ENCODE measurements around the gene CXorf38.
"Not testable (repeated sequence)": the region's sequence is repeated elsewhere in the genome, so short reads cannot be mapped to it uniquely, and the experiment has no call there.

CXorf38 gene

DNA sequence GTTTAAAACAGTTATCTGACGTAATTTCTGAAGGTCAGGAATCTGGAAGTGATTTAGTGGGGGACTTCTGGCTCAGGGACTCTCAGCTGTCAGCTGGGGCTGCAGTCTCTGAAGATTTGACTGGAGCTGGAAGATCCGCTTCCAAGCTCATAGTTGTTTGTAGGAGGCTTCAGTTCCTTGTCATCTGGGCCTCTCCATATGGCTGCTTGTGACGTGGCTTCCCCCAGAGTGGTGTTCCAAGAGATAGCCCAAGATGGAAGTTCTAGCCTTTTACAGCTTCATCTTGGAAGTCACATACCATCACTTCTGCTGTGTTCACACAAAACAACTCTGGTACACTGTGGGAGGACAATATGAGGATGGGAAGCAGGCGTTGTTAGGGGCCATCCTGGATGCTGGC, 22.1 kb downstream of the CXorf38 start:
- Histone ChIP-seq H3K27me3 (ENCODE audit: control insufficient read depth in 1 of 2, insufficient read depth in 2 of 2, low read length in 2 of 2) (peaks cover 0 to 10% of the 10 kb centered on the region in 2 donors), H3K36me3 (ENCODE audit: insufficient read depth, low read length) (peaks cover 9% of the 10 kb centered on the region), H3K4me3 (ENCODE audit: low read depth in 1 of 2, low read length in 2 of 2) (no peak overlapping the region), H3K4me1 (ENCODE audit: insufficient read depth, low read length) (no peaks in the 10 kb centered on the region), H3K9ac (ENCODE audit: low read length) (no peak overlapping the region), H3K27ac (ENCODE audit: low read depth, low read length) (no peak overlapping the region), H3K9me3 (ENCODE audit: low read length) (no peaks in the 10 kb centered on the region)

DNA sequence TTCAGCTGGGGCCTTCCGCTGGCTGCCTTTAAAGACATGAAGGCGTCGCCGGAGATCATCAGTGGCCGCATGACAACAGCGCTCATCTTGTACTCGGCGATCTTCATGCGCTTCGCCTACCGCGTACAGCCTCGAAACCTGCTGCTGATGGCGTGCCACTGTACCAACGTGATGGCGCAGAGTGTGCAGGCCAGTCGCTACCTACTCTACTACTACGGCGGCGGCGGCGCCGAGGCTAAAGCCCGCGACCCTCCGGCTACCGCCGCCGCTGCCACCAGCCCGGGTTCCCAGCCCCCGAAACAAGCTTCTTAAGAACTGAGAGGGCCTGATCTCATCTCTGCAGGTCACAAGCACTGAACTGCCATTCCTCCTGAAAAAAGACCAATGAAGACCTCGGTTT, 23.7 kb downstream of the CXorf38 start:
- Histone ChIP-seq H3K27ac (ENCODE audit: low read depth, low read length) (no peak overlapping the region), H3K9ac (ENCODE audit: low read length) (no peak overlapping the region), H3K4me3 (ENCODE audit: low read depth in 1 of 2, low read length in 2 of 2) (no peak overlapping the region), H3K27me3 (ENCODE audit: control insufficient read depth in 1 of 2, insufficient read depth in 2 of 2, low read length in 2 of 2) (peaks cover 0 to 10% of the 10 kb centered on the region in 2 donors), H3K9me3 (ENCODE audit: low read length) (no peaks in the 10 kb centered on the region), H3K36me3 (ENCODE audit: insufficient read depth, low read length) (peaks cover 5% of the 10 kb centered on the region), H3K4me1 (ENCODE audit: insufficient read depth, low read length) (no peaks in the 10 kb centered on the region)

DNA sequence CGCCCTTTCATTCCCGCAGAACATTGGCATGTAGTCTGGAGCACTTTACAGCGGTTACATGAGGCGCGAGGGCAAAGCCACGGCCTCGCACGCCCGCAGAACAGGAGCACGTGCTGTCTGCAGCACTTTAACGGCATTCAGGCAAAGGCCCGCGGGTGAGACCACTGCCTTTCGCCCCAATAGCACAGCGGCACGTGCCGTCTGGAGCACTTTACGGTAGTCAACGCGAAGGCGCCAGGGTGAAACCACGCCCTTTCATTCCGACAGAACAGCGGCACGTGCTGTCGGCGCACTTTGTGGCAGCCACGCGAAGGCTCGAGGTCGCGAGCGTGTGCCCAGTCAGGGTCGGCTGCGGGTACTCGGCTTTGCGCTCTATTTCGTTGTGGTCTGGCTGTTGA, 24.2 kb downstream of the CXorf38 start, which contains the start of gene MPC1L:
TSS of gene MPC1L (plus strand) at position 290 of the 398 bp plus-strand sequence. CDS start 138 bp downstream, outside the sequence.
- Histone ChIP-seq H3K9ac (ENCODE audit: low read length) (no peak within 1 kb of the TSS), H3K36me3 (ENCODE audit: insufficient read depth, low read length) (peaks cover 1% of the 10 kb centered on the region), H3K9me3 (ENCODE audit: low read length) (no peaks in the 10 kb centered on the region), H3K4me3 (ENCODE audit: low read depth in 1 of 2, low read length in 2 of 2) (no peak within 1 kb of the TSS), H3K4me1 (ENCODE audit: insufficient read depth, low read length) (no peaks in the 10 kb centered on the region), H3K27me3 (ENCODE audit: control insufficient read depth in 1 of 2, insufficient read depth in 2 of 2, low read length in 2 of 2) (peaks cover 0 to 10% of the 10 kb centered on the region in 2 donors), H3K27ac (ENCODE audit: low read depth, low read length) (no peak within 1 kb of the TSS)

DNA sequence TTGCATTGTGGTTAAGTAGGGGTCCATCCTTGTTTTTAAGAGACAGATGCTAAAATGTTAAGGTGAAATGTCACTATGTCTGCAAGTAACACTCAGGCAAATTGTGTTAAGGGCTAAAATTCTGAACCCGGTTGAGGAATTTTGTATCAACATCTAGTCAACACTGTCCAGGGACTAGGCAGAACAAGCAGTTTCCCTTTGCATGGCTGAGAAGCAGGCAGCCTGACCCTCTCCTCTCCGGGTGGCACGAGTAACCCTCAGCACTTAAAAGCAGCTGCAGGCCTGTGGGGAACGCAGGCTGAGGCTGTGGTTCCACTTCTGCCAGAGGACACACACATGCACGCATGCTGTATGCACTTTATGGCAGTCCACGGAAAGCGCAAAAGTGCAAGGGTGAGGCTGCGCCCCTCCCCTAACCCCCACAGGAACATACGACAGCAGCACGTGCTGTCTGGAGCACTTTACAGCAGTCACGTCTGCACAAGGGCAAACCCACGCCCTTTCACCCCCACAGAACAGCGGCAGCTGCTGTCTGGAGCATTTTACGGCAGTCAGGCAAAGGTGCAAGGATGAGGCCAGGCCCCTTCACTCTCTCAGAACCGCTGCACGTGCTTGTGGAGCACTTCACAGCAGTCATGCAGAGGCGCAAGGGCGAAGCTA, 24.8 kb downstream of the CXorf38 start:
- no peaks in the 10 kb centered on the region for H3K9me3 ChIP-seq (ENCODE audit: low read length)
- no peak overlapping the region for H3K4me3 ChIP-seq (ENCODE audit: low read depth in 1 of 2, low read length in 2 of 2)
- no peak overlapping the region for H3K27ac ChIP-seq (ENCODE audit: low read depth, low read length)
- H3K27me3 ChIP-seq (ENCODE audit: control insufficient read depth in 1 of 2, insufficient read depth in 2 of 2, low read length in 2 of 2), result peaks cover 0 to 10% of the 10 kb centered on the region in 2 donors
- no peaks in the 10 kb centered on the region for H3K4me1 ChIP-seq (ENCODE audit: insufficient read depth, low read length)
- no peaks in the 10 kb centered on the region for H3K36me3 ChIP-seq (ENCODE audit: insufficient read depth, low read length)
- H3K9ac ChIP-seq (ENCODE audit: low read length), result no peak overlapping the region

DNA sequence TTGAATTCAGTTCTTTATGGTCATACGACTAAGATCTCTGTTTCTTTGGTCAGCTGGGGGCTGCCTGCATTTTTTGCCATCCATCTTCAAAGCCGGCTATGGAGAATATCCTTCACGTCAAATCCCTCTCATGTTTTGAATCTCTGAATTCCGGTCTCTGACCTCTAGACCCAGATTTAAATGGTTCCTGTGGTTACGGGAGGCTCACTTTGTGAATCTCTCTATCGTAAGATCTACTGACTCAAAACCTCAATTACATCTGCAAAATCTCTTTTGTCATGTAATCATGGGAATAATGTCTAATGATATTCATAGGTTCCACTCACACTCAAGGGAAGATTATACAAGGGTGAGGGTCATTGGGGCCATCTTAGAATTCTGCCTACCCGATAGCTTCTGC, 29.8 kb downstream of the CXorf38 start:
- Histone ChIP-seq H3K36me3 (ENCODE audit: insufficient read depth, low read length) (no peaks in the 10 kb centered on the region), H3K27me3 (ENCODE audit: control insufficient read depth in 1 of 2, insufficient read depth in 2 of 2, low read length in 2 of 2) (peaks cover 0 to 3% of the 10 kb centered on the region in 2 donors), H3K27ac (ENCODE audit: low read depth, low read length) (no peak overlapping the region), H3K4me1 (ENCODE audit: insufficient read depth, low read length) (no peaks in the 10 kb centered on the region), H3K9ac (ENCODE audit: low read length) (no peak overlapping the region), H3K4me3 (ENCODE audit: low read depth in 1 of 2, low read length in 2 of 2) (no peak overlapping the region), H3K9me3 (ENCODE audit: low read length) (no peaks in the 10 kb centered on the region)

DNA sequence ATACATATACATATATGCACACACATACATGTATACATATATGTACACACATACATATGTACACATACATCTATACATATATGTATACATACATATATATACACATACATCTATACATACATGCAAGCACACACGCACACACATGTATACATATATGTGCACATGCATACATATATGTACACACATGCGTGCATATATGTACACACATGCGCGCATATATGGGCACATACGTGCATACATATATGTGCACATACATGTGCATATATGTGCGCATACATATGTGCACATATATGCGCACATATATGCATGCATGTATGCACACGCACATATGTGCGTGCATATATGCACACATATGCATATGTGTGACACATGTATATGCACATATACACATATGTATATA, 31.4 kb downstream of the CXorf38 start:
- Histone ChIP-seq H3K27me3 (ENCODE audit: control insufficient read depth in 1 of 2, insufficient read depth in 2 of 2, low read length in 2 of 2) (peaks cover 0 to 4% of the 10 kb centered on the region in 2 donors), H3K36me3 (ENCODE audit: insufficient read depth, low read length) (no peaks in the 10 kb centered on the region), H3K27ac (ENCODE audit: low read depth, low read length) (no peak overlapping the region)

DNA sequence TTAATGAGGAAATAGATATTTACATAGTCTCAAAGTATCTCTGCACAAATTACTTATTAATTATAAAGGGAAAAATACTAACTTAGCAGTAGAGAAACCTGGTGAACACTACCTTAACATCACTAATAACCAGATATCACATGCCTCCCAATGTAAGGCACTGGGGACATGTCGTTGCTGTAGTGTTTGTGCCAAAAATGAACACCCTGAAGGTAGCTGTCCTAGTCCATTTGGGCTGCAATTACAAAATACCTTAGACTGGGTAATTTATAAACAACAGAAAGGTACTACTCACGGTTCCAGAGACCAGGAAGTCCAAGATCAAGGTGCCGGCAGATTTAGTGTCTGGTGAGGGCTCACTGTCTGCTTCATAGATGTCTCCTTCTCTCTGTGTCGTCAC, 34.9 kb downstream of the CXorf38 start:
- H3K27me3 ChIP-seq (ENCODE audit: control insufficient read depth in 1 of 2, insufficient read depth in 2 of 2, low read length in 2 of 2), result peaks cover 0 to 15% of the 10 kb centered on the region in 2 donors

More for the DNA sequence above, 31.4 kb downstream of the CXorf38 start:
- no peak overlapping the region for H3K4me3 ChIP-seq (ENCODE audit: low read depth in 1 of 2, low read length in 2 of 2)
- no peaks in the 10 kb centered on the region for H3K9me3 ChIP-seq (ENCODE audit: low read length)
- H3K9ac ChIP-seq (ENCODE audit: low read length), result no peak overlapping the region
- H3K4me1 ChIP-seq (ENCODE audit: insufficient read depth, low read length), result no peaks in the 10 kb centered on the region

DNA sequence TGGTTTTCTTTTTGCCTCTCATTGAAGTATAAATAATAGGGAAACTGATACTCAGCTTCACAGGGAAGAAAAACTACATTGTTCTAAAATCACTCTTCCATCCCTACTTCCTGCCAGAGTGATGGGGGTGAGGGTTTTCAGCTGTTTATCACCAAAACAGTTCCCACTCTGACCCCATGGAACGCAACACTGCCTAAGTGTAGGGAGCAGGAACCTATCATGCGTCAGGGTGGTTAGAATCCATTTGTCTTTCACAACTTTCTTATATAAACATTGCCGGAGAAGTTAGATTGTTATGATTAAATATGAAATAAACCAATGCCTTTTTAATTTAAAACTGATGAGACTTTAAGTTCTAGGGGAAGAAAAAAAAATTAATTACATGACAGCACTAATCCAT, 40.0 kb downstream of the CXorf38 start:
- H3K9ac ChIP-seq (ENCODE audit: low read length), result no peak overlapping the region
- no peak overlapping the region for H3K4me3 ChIP-seq (ENCODE audit: low read depth in 1 of 2, low read length in 2 of 2)
- no peak overlapping the region for H3K27ac ChIP-seq (ENCODE audit: low read depth, low read length)
- no peaks in the 10 kb centered on the region for H3K9me3 ChIP-seq (ENCODE audit: low read length)
- H3K36me3 ChIP-seq (ENCODE audit: insufficient read depth, low read length), result no peaks in the 10 kb centered on the region
- no peaks in the 10 kb centered on the region for H3K4me1 ChIP-seq (ENCODE audit: insufficient read depth, low read length)
- peaks cover 0 to 12% of the 10 kb centered on the region in 2 donors for H3K27me3 ChIP-seq (ENCODE audit: control insufficient read depth in 1 of 2, insufficient read depth in 2 of 2, low read length in 2 of 2)

More for the DNA sequence above, 34.9 kb downstream of the CXorf38 start:
- H3K27ac ChIP-seq (ENCODE audit: low read depth, low read length), result no peak overlapping the region
- no peaks in the 10 kb centered on the region for H3K36me3 ChIP-seq (ENCODE audit: insufficient read depth, low read length)
- H3K9me3 ChIP-seq (ENCODE audit: low read length), result no peaks in the 10 kb centered on the region
- no peak overlapping the region for H3K4me3 ChIP-seq (ENCODE audit: low read depth in 1 of 2, low read length in 2 of 2)
- no peaks in the 10 kb centered on the region for H3K4me1 ChIP-seq (ENCODE audit: insufficient read depth, low read length)
- no peak overlapping the region for H3K9ac ChIP-seq (ENCODE audit: low read length)

DNA sequence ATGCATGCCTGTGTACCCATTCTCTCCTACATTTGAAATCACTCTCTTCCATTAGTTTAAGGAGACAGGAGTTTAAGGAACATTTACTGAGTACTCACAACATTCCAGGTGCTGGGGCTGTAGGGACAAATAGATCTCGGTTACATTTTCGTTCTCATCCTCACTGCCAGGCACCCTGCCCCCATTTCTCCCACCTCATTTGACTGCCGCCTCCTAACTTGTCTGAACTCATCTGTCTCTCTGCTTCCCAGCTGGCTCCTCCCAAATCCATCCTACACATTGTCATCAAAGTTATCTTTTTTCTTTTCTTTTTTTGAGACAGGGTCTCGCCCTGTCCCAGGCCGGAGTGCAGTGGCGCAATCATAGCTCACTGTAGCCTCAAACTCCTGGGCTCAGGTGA, 43.9 kb downstream of the CXorf38 start:
- no peaks in the 10 kb centered on the region for H3K9me3 ChIP-seq (ENCODE audit: low read length)
- peaks cover 16% of the 10 kb centered on the region for H3K36me3 ChIP-seq (ENCODE audit: insufficient read depth, low read length)
- peaks cover 0 to 5% of the 10 kb centered on the region in 2 donors for H3K27me3 ChIP-seq (ENCODE audit: control insufficient read depth in 1 of 2, insufficient read depth in 2 of 2, low read length in 2 of 2)
- H3K27ac ChIP-seq (ENCODE audit: low read depth, low read length), result no peak overlapping the region
- H3K9ac ChIP-seq (ENCODE audit: low read length), result no peak overlapping the region
- H3K4me1 ChIP-seq (ENCODE audit: insufficient read depth, low read length), result no peaks in the 10 kb centered on the region
- no peak overlapping the region for H3K4me3 ChIP-seq (ENCODE audit: low read depth in 1 of 2, low read length in 2 of 2)

DNA sequence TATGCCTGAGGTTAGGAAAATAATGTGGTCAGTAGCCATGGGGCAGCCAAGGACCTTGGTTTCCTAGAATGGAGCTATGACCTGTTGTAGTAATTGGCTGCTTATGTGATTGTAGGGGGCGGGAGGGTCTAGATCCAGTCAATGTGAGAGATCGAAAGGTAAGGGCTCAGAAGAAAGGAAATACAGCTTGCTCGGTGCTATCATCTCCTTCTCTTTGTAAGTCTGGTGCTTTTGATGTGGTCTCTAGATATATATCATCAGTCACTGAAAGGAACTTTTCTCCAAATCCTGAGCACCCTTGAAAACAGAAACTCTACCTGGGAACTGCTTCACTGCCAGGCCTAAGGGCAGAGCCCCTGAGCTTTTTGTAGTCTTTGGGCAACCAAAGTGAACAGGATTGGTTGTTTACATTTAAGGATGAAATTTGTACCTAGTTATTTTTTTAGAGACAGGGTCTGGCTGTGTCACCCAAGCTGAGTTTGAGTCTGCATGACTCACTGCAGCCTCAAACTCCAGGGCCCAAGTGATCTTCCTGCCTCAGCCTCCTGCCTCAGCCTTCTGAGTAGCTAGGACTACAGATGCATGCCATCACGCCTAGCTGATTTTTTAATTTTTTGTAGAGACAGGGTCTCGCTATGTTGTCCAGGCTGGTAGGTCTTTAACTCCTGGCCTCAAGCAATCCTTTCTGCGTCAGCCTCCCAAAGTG, 57.6 kb downstream of the CXorf38 start:
- H3K4me1 ChIP-seq (ENCODE audit: insufficient read depth, low read length); H3K9ac ChIP-seq (ENCODE audit: low read length); H3K36me3 ChIP-seq (ENCODE audit: insufficient read depth, low read length); H3K27ac ChIP-seq (ENCODE audit: low read depth, low read length); H3K9me3 ChIP-seq (ENCODE audit: low read length); H3K4me3 ChIP-seq (ENCODE audit: low read depth in 1 of 2, low read length in 2 of 2); H3K27me3 ChIP-seq (ENCODE audit: control insufficient read depth in 1 of 2, insufficient read depth in 2 of 2, low read length in 2 of 2): not testable (repeated sequence)

DNA sequence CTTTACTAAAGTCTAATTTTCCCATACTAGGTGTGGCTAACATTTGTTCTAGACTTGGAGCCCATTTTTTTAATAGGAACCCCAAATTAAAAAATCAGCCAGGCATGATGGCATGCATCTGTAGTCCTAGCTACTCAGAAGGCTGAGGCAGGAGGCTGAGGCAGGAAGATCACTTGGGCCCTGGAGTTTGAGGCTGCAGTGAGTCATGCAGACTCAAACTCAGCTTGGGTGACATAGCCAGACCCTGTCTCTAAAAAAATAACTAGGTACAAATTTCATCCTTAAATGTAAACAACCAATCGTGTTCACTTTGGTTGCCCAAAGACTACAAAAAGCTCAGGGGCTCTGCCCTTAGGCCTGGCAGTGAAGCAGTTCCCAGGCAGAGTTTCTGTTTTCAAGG, 59.7 kb downstream of the CXorf38 start:
- not testable (repeated sequence) for H3K27me3 ChIP-seq (ENCODE audit: control insufficient read depth in 1 of 2, insufficient read depth in 2 of 2, low read length in 2 of 2)

DNA sequence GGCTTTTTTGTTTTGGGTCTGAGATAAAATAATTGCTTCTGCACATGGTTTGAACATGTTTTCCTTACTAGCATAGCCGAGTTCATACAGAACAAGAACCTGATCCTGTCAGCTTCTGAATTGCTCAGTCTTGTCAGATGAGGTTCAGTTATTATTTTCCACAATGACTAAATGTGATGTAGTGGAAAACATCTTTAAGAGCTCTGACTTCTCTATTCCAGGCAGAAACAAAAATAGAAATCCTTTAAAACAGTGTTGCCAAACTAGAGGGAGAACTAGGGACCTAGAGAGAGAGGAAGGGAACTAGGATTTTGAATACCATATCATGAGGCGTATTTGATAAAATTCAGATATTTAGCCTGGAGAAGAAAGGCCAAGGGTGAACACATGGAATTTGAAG, 64.5 kb downstream of the CXorf38 start:
- no peak overlapping the region for H3K27ac ChIP-seq (ENCODE audit: low read depth, low read length)
- no peak overlapping the region for H3K9ac ChIP-seq (ENCODE audit: low read length)
- H3K4me3 ChIP-seq (ENCODE audit: low read depth in 1 of 2, low read length in 2 of 2), result no peak overlapping the region
- H3K4me1 ChIP-seq (ENCODE audit: insufficient read depth, low read length), result peaks cover 11% of the 10 kb centered on the region
- no peaks in the 10 kb centered on the region for H3K36me3 ChIP-seq (ENCODE audit: insufficient read depth, low read length)
- H3K9me3 ChIP-seq (ENCODE audit: low read length), result no peaks in the 10 kb centered on the region
- H3K27me3 ChIP-seq (ENCODE audit: control insufficient read depth in 1 of 2, insufficient read depth in 2 of 2, low read length in 2 of 2), result peaks cover under 1 to 10% of the 10 kb centered on the region in 2 donors

More for the DNA sequence above, 59.7 kb downstream of the CXorf38 start:
- not testable (repeated sequence) for H3K4me1 ChIP-seq (ENCODE audit: insufficient read depth, low read length); H3K36me3 ChIP-seq (ENCODE audit: insufficient read depth, low read length); H3K9ac ChIP-seq (ENCODE audit: low read length); H3K4me3 ChIP-seq (ENCODE audit: low read depth in 1 of 2, low read length in 2 of 2); H3K9me3 ChIP-seq (ENCODE audit: low read length); H3K27ac ChIP-seq (ENCODE audit: low read depth, low read length)
